ENCODE measurements around the gene LIMS2. TPM values are rescaled to one million over a fixed set of nuclear protein-coding genes. Genes with fewer than 3 reads are reported as not detected.

Gene LIMS2
- total and polyA plus RNA-seq, 12 donors, result 148 to 687 (median 160) TPM

DNA sequence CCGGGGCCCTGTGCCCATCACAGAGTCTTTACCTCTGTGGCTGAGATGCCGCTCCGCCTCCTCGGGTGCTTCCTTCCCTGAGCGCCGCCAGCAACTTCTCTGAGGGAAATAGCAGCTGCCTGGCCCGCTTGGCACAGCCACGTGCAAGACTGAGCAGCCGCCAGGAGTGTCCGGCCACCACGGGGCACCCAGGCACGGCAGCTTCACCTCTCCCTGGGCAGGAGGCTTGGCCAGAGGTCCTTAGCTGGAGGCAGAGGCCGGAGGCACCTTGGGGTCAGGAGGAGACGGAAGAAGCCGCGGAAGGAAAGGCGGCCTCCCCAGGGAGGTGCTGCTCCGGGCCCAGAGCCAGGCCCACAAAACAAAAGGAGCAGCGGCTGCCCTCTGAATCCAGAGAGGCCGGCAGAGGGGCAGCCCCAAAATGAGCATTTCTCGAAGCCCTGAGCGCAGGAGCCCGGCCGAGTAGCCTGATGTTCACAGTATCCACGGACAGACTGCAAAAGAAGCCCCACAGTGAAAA is 6.0 kb upstream of the LIMS2 start:
- Histone ChIP-seq H3K27ac (peak overlapping the region; percentile 51 to 86 (median 76)), H3K4me3 (peak overlapping the region; percentile 36 to 61 (median 50)), H3K27me3 (peaks cover 0 to 17% (median 0%) of the 10 kb centered on the region in 7 donors), H3K36me3 (no peaks in the 10 kb centered on the region), H3K9me3 (no peaks in the 10 kb centered on the region), H3K4me1 (peaks cover 11 to 76% (median 47%) of the 10 kb centered on the region in 9 donors)
- peak; percentile 60 to 75 for DNase-seq
- TF ChIP-seq, protein P1, sequence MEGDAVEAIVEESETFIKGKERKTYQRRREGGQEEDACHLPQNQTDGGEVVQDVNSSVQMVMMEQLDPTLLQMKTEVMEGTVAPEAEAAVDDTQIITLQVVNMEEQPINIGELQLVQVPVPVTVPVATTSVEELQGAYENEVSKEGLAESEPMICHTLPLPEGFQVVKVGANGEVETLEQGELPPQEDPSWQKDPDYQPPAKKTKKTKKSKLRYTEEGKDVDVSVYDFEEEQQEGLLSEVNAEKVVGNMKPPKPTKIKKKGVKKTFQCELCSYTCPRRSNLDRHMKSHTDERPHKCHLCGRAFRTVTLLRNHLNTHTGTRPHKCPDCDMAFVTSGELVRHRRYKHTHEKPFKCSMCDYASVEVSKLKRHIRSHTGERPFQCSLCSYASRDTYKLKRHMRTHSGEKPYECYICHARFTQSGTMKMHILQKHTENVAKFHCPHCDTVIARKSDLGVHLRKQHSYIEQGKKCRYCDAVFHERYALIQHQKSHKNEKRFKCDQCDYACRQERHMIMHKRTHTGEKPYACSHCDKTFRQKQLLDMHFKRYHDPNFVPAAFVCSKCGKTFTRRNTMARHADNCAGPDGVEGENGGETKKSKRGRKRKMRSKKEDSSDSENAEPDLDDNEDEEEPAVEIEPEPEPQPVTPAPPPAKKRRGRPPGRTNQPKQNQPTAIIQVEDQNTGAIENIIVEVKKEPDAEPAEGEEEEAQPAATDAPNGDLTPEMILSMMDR (IDR thresholded peaks at IDR 0.05), result peak in 1 of 9 donors; percentile 14
- intact Hi-C loops (cut with DNase I), result loop anchor here in 1 of 10 donors (5.0 kb wide), 1 partner anchor 79 kb away; no protein-coding TSS in a partner anchor
- peak; percentile 48 to 80 (median 69) for ATAC-seq
- WGBS, 2 donors, result 37 to 46% methylated on average over 25 of the region's 25 CpGs

DNA sequence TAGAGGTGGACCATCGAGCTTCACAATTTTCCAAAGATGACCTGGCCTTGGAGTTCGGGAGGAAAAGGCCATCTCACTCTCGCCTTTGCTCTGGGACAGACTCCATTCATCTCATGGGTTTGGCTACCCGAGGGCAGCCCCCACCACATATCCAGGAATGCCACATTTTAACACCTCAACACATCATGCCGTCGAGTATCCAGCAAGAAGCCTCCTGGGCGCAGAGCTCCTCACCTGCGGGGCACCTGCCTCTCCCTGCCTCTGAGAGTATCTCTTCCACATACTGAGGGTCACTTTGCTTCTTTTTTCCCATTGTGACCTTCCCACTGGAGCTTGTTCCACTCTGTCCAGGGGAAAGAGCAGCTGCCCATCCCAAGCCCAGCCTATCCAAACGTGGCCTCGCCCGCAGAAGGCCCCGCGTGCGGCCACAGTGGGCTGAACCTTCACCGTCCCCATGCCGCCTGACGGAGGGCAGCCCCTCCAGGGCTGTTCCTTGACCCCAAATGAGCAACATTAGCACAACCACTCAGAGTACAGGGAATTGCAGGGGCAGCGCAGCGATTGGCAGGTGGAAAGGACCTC is 5.5 kb upstream of the LIMS2 start:
- ATAC-seq, result peak in 3 of 8 donors; percentile 1 to 23 (median 8)
- H3K27ac ChIP-seq, result peak overlapping the region; percentile 51 to 86 (median 76)
- intact Hi-C loops (cut with DNase I), result loop anchor here in 1 of 10 donors (5.0 kb wide), 1 partner anchor 78 kb away; no protein-coding TSS in a partner anchor

DNA sequence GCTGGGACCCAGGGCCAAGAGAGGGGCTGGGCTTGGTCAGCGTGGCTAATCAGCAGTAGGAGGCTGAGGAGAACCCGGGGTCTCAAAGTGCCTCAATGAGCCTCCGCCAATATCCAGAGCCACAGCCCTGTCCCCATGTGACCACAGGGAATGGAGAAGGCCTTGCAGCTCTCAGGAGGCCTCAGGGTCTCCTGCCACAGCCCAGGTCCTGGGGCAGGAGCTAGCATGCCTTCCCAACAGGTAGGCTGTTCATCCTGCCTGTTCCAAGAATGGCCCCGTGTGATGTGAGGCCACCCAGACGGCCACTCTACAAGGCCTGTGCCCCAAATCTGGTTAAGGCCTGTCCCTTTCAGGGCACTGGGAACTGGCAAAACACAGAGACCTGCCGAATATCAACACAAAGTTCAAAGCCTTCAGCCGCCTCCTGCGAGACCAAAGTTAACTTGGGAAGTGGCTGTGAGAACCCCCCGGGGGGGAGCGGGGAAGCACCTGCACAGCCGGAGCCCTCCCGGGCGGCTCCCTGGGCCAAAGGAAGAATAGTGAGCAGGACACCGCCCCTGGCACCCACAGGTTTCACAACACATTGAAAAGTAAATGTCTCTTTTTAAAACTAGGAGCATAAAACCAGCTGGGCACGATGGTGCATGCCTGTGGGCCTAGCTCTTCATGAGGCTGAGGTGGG is 4.5 kb upstream of the LIMS2 start:
- Histone ChIP-seq H3K9me3 (no peaks in the 10 kb centered on the region), H3K36me3 (no peaks in the 10 kb centered on the region), H3K27me3 (peaks cover 0 to 30% (median 0%) of the 10 kb centered on the region in 7 donors), H3K4me3 (peak overlapping the region; percentile 3 to 61 (median 50)), H3K4me1 (peaks cover 11 to 73% (median 54%) of the 10 kb centered on the region in 9 donors), H3K27ac (peak overlapping the region in 7 of 10 donors; percentile 38 to 86 (median 76))
- no peak for ATAC-seq
- no peak for DNase-seq
- TF ChIP-seq, protein P1 (IDR thresholded peaks at IDR 0.05), result no peak
- intact Hi-C loops (cut with DNase I), result loop anchor here in 6 of 10 donors (5.0 to 10.0 kb wide), 5 partner anchors 38 to 165 kb away; no protein-coding TSS in a partner anchor
- 76 to 81% methylated on average over 15 of the region's 15 CpGs for WGBS, 2 donors

More for the DNA sequence above, 5.5 kb upstream of the LIMS2 start:
- TF ChIP-seq, protein P1 (IDR thresholded peaks at IDR 0.05), result no peak
- H3K4me3 ChIP-seq, result peak overlapping the region; percentile 36 to 61 (median 50)
- H3K4me1 ChIP-seq, result peaks cover 11 to 78% (median 53%) of the 10 kb centered on the region in 9 donors
- WGBS, 2 donors, result 71 to 72% methylated on average over 19 of the region's 19 CpGs
- H3K36me3 ChIP-seq, result no peaks in the 10 kb centered on the region
- no peak for DNase-seq
- peaks cover 0 to 22% (median 0%) of the 10 kb centered on the region in 7 donors for H3K27me3 ChIP-seq
- no peaks in the 10 kb centered on the region for H3K9me3 ChIP-seq

DNA sequence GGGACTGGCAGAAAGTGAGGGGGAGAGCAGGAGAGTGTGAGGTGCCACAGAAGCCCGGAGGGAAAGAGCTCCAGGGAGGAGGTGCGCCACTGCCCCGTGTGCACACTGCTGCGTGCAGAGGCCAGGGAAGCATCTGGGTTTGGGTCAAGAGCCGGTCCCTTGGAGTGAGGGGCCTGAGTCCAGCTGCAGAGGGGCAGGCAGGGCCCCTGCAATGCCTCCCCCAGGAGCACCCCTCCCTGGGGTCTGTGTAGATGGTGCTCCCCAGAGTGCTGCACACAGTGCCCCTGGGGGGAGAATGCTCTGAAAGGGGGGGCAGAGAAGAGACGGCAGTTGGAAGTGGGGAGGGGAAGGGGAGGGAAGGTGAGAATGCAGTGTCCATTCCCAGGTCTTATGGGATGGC is 3.7 kb upstream of the LIMS2 start:
- TF ChIP-seq, protein P1 (IDR thresholded peaks at IDR 0.05), result no peak
- Histone ChIP-seq H3K4me3 (peak overlapping the region in 5 of 10 donors; percentile 46 to 61 (median 51)), H3K4me1 (peaks cover 10 to 75% (median 52%) of the 10 kb centered on the region in 9 donors), H3K9me3 (no peaks in the 10 kb centered on the region), H3K27me3 (peaks cover 0 to 39% (median 0%) of the 10 kb centered on the region in 7 donors), H3K27ac (peak overlapping the region in 2 of 10 donors; percentile 76 to 86), H3K36me3 (no peaks in the 10 kb centered on the region)
- WGBS, 2 donors, result 81 to 93% methylated on average over 6 of the region's 6 CpGs
- intact Hi-C loops (cut with DNase I), result loop anchor here in 5 of 10 donors (5.0 to 10.0 kb wide), 5 partner anchors 37 to 164 kb away; no protein-coding TSS in a partner anchor
- no peak for DNase-seq
- ATAC-seq, result no peak

All from heart right ventricle (tissue), 16 donors.